WTC11 (cell line): ENCODE data around the gene BLZF1.
"Not testable (repeated sequence)": the region's sequence is repeated elsewhere in the genome, so short reads cannot be mapped to it uniquely, and the experiment has no call there.

Source experiments
- CBFB ChIP-seq: sonication (generic); formaldehyde crosslinking; IDR thresholded peaks from 2 replicates; pipeline ENCODE4 v1.8.1; 2022; ENCODE audit warnings: mild to moderate bottlenecking, low read depth, missing genetic modification reagents
- ELF4 ChIP-seq: sonication (generic); formaldehyde crosslinking; IDR thresholded peaks from 2 replicates; pipeline ENCODE4 v1.8.1; 2022; ENCODE audit warnings: low read depth, mild to moderate bottlenecking, moderate library complexity, missing genetic modification reagents
- FOXK1 ChIP-seq: sonication (generic); formaldehyde crosslinking; IDR thresholded peaks from 2 replicates; pipeline ENCODE4 v1.8.0; 2022; ENCODE audit warnings: mild to moderate bottlenecking, moderate library complexity, missing genetic modification reagents
- RELA ChIP-seq: sonication (generic); formaldehyde crosslinking; IDR thresholded peaks from 2 replicates; pipeline ENCODE4 v1.8.1; 2022; ENCODE audit warnings: missing genetic modification reagents, mild to moderate bottlenecking, borderline replicate concordance
- SMAD3 ChIP-seq: sonication (generic); formaldehyde crosslinking; IDR thresholded peaks from 2 replicates; pipeline ENCODE4 v1.8.0; 2022; ENCODE audit warnings: missing genetic modification reagents, mild to moderate bottlenecking, borderline replicate concordance
- TP53 ChIP-seq: sonication (generic); formaldehyde crosslinking; IDR thresholded peaks from 2 replicates; pipeline ENCODE4 v1.8.1; 2023; ENCODE audit warnings: mild to moderate bottlenecking, missing genetic modification reagents
- TF ChIP-seq, protein P1 (sequence below): fragments of 200-600 bp; IDR thresholded peaks from 2 replicates; pipeline ENCODE4 v1.8.0; 2022; ENCODE audit warnings: antibody characterized with exemption
- TF ChIP-seq, protein P2 (sequence below): fragments of 250-450 bp; sonication (Bioruptor Pico); IDR thresholded peaks from 2 replicates; pipeline ENCODE4 v1.8.0; 2021; ENCODE audit warnings: mild to moderate bottlenecking
- TF ChIP-seq, protein P3 (sequence below): sonication (generic); formaldehyde crosslinking; IDR thresholded peaks from 2 replicates; pipeline ENCODE4 v1.8.0; 2023; ENCODE audit warnings: mild to moderate bottlenecking, missing genetic modification reagents
- TF ChIP-seq, protein P4 (sequence below): sonication (generic); formaldehyde crosslinking; IDR thresholded peaks from 2 replicates; pipeline ENCODE4 v1.8.1; 2023; ENCODE audit warnings: mild to moderate bottlenecking, missing genetic modification reagents, moderate library complexity
- TF ChIP-seq, protein P5 (sequence below): sonication (generic); formaldehyde crosslinking; IDR thresholded peaks from 2 replicates; pipeline ENCODE4 v1.8.1; 2022; ENCODE audit warnings: missing genetic modification reagents, borderline replicate concordance
- TF ChIP-seq, protein P6 (sequence below): sonication (generic); formaldehyde crosslinking; IDR thresholded peaks from 2 replicates; pipeline ENCODE4 v1.8.1; 2022; ENCODE audit warnings: mild to moderate bottlenecking, missing genetic modification reagents, moderate library complexity, borderline replicate concordance
- TF ChIP-seq, protein P7 (sequence below): sonication (generic); formaldehyde crosslinking; IDR thresholded peaks from 2 replicates; pipeline ENCODE4 v1.8.0; 2022; ENCODE audit warnings: mild to moderate bottlenecking, missing genetic modification reagents
- TF ChIP-seq, protein P8 (sequence below): sonication (generic); formaldehyde crosslinking; conservative IDR thresholded peaks from 2 replicates; pipeline ENCODE4 v1.8.1; 2022; ENCODE audit warnings: mild to moderate bottlenecking, missing genetic modification reagents

DNA sequence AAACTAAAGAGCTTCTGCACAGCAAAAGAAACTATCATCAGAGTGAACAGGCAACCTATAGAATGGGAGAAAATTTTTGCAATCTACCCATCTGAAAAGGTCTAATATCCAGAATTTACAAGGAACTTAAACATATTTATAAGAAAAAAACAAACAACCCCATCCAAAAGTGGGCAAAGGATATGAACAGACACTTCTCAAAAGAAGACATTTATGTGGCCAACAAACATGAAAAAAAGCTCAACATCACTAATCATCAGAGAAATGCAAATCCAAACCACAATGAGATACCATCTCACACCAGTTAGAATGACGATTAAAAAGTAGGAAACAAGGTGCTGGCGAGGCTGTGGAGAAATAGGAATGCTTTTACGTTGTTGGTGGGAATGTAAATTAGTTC lies 33.3 kb upstream of the BLZF1 start:
- TF ChIP-seq, protein P1, sequence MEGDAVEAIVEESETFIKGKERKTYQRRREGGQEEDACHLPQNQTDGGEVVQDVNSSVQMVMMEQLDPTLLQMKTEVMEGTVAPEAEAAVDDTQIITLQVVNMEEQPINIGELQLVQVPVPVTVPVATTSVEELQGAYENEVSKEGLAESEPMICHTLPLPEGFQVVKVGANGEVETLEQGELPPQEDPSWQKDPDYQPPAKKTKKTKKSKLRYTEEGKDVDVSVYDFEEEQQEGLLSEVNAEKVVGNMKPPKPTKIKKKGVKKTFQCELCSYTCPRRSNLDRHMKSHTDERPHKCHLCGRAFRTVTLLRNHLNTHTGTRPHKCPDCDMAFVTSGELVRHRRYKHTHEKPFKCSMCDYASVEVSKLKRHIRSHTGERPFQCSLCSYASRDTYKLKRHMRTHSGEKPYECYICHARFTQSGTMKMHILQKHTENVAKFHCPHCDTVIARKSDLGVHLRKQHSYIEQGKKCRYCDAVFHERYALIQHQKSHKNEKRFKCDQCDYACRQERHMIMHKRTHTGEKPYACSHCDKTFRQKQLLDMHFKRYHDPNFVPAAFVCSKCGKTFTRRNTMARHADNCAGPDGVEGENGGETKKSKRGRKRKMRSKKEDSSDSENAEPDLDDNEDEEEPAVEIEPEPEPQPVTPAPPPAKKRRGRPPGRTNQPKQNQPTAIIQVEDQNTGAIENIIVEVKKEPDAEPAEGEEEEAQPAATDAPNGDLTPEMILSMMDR: not testable (repeated sequence)
- TF ChIP-seq FOXK1, RELA, TP53, CBFB, SMAD3, ELF4 (CRISPR knock-in tag): not testable (repeated sequence)
- TF ChIP-seq, protein P2, sequence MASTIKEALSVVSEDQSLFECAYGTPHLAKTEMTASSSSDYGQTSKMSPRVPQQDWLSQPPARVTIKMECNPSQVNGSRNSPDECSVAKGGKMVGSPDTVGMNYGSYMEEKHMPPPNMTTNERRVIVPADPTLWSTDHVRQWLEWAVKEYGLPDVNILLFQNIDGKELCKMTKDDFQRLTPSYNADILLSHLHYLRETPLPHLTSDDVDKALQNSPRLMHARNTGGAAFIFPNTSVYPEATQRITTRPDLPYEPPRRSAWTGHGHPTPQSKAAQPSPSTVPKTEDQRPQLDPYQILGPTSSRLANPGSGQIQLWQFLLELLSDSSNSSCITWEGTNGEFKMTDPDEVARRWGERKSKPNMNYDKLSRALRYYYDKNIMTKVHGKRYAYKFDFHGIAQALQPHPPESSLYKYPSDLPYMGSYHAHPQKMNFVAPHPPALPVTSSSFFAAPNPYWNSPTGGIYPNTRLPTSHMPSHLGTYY (CRISPR knock-in tag): not testable (repeated sequence)
- TF ChIP-seq, protein P3, sequence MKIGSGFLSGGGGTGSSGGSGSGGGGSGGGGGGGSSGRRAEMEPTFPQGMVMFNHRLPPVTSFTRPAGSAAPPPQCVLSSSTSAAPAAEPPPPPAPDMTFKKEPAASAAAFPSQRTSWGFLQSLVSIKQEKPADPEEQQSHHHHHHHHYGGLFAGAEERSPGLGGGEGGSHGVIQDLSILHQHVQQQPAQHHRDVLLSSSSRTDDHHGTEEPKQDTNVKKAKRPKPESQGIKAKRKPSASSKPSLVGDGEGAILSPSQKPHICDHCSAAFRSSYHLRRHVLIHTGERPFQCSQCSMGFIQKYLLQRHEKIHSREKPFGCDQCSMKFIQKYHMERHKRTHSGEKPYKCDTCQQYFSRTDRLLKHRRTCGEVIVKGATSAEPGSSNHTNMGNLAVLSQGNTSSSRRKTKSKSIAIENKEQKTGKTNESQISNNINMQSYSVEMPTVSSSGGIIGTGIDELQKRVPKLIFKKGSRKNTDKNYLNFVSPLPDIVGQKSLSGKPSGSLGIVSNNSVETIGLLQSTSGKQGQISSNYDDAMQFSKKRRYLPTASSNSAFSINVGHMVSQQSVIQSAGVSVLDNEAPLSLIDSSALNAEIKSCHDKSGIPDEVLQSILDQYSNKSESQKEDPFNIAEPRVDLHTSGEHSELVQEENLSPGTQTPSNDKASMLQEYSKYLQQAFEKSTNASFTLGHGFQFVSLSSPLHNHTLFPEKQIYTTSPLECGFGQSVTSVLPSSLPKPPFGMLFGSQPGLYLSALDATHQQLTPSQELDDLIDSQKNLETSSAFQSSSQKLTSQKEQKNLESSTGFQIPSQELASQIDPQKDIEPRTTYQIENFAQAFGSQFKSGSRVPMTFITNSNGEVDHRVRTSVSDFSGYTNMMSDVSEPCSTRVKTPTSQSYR (CRISPR knock-in tag): not testable (repeated sequence)
- TF ChIP-seq, protein P4, sequence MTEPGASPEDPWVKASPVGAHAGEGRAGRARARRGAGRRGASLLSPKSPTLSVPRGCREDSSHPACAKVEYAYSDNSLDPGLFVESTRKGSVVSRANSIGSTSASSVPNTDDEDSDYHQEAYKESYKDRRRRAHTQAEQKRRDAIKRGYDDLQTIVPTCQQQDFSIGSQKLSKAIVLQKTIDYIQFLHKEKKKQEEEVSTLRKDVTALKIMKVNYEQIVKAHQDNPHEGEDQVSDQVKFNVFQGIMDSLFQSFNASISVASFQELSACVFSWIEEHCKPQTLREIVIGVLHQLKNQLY: not testable (repeated sequence)
- TF ChIP-seq, protein P5, sequence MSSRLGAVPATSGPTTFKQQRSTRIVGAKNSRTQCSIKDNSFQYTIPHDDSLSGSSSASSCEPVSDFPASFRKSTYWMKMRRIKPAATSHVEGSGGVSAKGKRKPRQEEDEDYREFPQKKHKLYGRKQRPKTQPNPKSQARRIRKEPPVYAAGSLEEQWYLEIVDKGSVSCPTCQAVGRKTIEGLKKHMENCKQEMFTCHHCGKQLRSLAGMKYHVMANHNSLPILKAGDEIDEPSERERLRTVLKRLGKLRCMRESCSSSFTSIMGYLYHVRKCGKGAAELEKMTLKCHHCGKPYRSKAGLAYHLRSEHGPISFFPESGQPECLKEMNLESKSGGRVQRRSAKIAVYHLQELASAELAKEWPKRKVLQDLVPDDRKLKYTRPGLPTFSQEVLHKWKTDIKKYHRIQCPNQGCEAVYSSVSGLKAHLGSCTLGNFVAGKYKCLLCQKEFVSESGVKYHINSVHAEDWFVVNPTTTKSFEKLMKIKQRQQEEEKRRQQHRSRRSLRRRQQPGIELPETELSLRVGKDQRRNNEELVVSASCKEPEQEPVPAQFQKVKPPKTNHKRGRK (CRISPR knock-in tag): not testable (repeated sequence)
- TF ChIP-seq, protein P6, sequence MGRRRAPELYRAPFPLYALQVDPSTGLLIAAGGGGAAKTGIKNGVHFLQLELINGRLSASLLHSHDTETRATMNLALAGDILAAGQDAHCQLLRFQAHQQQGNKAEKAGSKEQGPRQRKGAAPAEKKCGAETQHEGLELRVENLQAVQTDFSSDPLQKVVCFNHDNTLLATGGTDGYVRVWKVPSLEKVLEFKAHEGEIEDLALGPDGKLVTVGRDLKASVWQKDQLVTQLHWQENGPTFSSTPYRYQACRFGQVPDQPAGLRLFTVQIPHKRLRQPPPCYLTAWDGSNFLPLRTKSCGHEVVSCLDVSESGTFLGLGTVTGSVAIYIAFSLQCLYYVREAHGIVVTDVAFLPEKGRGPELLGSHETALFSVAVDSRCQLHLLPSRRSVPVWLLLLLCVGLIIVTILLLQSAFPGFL (CRISPR knock-in tag): not testable (repeated sequence)
- TF ChIP-seq, protein P7, sequence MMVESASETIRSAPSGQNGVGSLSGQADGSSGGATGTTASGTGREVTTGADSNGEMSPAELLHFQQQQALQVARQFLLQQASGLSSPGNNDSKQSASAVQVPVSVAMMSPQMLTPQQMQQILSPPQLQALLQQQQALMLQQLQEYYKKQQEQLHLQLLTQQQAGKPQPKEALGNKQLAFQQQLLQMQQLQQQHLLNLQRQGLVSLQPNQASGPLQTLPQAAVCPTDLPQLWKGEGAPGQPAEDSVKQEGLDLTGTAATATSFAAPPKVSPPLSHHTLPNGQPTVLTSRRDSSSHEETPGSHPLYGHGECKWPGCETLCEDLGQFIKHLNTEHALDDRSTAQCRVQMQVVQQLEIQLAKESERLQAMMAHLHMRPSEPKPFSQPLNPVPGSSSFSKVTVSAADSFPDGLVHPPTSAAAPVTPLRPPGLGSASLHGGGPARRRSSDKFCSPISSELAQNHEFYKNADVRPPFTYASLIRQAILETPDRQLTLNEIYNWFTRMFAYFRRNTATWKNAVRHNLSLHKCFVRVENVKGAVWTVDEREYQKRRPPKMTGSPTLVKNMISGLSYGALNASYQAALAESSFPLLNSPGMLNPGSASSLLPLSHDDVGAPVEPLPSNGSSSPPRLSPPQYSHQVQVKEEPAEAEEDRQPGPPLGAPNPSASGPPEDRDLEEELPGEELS: not testable (repeated sequence)
- TF ChIP-seq, protein P8, sequence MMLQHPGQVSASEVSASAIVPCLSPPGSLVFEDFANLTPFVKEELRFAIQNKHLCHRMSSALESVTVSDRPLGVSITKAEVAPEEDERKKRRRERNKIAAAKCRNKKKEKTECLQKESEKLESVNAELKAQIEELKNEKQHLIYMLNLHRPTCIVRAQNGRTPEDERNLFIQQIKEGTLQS (CRISPR knock-in tag): not testable (repeated sequence)
